Stimulated activated naive CD4-positive, alpha-beta T cell treated with Interleukin-2 at 50 U/mL for 16 hours (primary cell): Measurements from ENCODE around the gene C22orf39.

Experiments used
- DNase-seq: peaks from one replicate; lab custom pipeline; 2025; lab: John Stamatoyannopoulos, UW

C22orf39 gene

GRCh38 chr22:19400881-19401280 is 46.6 kb downstream of the C22orf39 start:
- no peak for DNase-seq

- no peak for DNase-seq
Measured at GRCh38 chr22:19398652-19399051, 48.9 kb downstream of the C22orf39 start.

GRCh38 chr22:19398206-19398605 is 49.3 kb downstream of the C22orf39 start:
- no peak for DNase-seq

GRCh38 chr22:19397734-19398104 is 49.8 kb downstream of the C22orf39 start:
- DNase-seq, result no peak

- DNase-seq, result no peak
Measured at GRCh38 chr22:19396934-19397733, 50.4 kb downstream of the C22orf39 start.

- DNase-seq, result no peak
Measured at GRCh38 chr22:19396561-19396933, 51.0 kb downstream of the C22orf39 start.

GRCh38 chr22:19395276-19395675 is 52.2 kb downstream of the C22orf39 start:
- DNase-seq, result no peak

GRCh38 chr22:19394274-19395050 is 53.0 kb downstream of the C22orf39 start:
- DNase-seq, result no peak

- DNase-seq, result no peak
Measured at GRCh38 chr22:19393704-19394103, 53.8 kb downstream of the C22orf39 start.
